Suprapubic skin (tissue), 4 donors: ENCODE data around the gene SLC38A11. TPM values are rescaled to one million over a fixed set of nuclear protein-coding genes. Genes with fewer than 3 reads are reported as not detected.

Source experiments
- DNase-seq, 2 donors: peaks; one replicate each; pipeline ENCODE4 v3.0.0-alpha.2; 2019; ENCODE audit warnings: low spot score in 2 of 2
- H3K27ac ChIP-seq: fragments of 200-600 bp; sonication (generic); one replicate; pipeline ENCODE4 v1.5.1; 2019
- H3K27me3 ChIP-seq: fragments of 200-600 bp; sonication (generic); one replicate; pipeline ENCODE4 v1.5.1; 2019
- H3K36me3 ChIP-seq: fragments of 200-600 bp; sonication (generic); one replicate; pipeline ENCODE4 v1.5.1; 2019
- H3K4me1 ChIP-seq: fragments of 200-600 bp; sonication (generic); one replicate; pipeline ENCODE4 v1.5.1; 2019
- H3K4me3 ChIP-seq: fragments of 200-600 bp; sonication (generic); one replicate; pipeline ENCODE4 v1.5.1; 2019; ENCODE audit warnings: mild to moderate bottlenecking
- H3K9me3 ChIP-seq: fragments of 200-600 bp; sonication (generic); one replicate; pipeline ENCODE4 v1.5.1; 2019
- EP300 ChIP-seq: sonication (generic); formaldehyde crosslinking; IDR thresholded peaks from one replicate; pipeline ENCODE4 v1.6.1; 2017; ENCODE audit warnings: antibody characterized with exemption
- POLR2A ChIP-seq, 2 donors: fragments of 450-650 bp; IDR thresholded peaks; one replicate each; pipeline ENCODE4 v1.6.1; 2017; ENCODE audit warnings: antibody characterized with exemption in 2 of 2, mild to moderate bottlenecking in 2 of 2, moderate library complexity in 2 of 2
- POLR2AphosphoS5 ChIP-seq, 3 donors: sonication (generic); formaldehyde crosslinking; IDR thresholded peaks; one replicate each; pipeline ENCODE4 v1.6.1; 2017; ENCODE audit warnings: antibody characterized with exemption in 3 of 3
- WGBS: methylation state at CpG from one replicate; pipeline ENCODE4 v1.1.5; 2018; 5-methylcytosine and 5-hydroxymethylcytosine counted together
- total RNA-seq, 4 donors: library from RNA; depleted of rRNA; stranded (reverse); fragments of >200 nt; gene quantifications; one replicate each; pipeline ENCODE4 v1.1.0, GENCODE V29; 2016
- TF ChIP-seq, protein P1 (sequence below), 2 donors: fragments of 200-600 bp in 1 of 2; fragments of 450-650 bp in 1 of 2; sonication (generic) in 1 of 2; IDR thresholded peaks; one replicate each; pipeline ENCODE4 v1.5.1; 2016 to 2019; ENCODE audit warnings: antibody characterized with exemption in 2 of 2, mild to moderate bottlenecking in 1 of 2, moderate library complexity in 1 of 2

SLC38A11 gene
- total RNA-seq, 4 donors from 2014 or later, result 0.42 to 1.1 (median 0.52) TPM; not detected in 1

DNA sequence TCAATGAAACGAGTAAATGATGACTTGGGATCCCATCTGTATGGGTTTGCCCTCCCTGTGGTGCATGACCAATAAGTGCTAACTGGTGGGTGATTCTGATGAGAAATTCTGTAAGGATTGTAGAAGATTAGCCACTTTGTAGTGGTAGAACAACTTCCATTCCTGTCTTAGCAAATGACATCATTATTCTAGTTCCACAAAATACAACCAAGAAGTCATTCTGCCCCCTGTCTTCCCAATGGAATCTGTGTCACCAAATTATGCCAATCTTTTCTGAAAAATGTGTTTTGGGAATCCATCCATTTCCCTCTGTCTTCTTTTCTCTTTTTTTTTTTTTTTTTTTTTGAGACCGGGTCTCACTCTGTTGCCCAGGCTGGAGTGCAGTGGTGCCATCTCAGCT is 48.4 kb downstream of the SLC38A11 start:
- no peaks in the 10 kb centered on the region for H3K27me3 ChIP-seq
- TF ChIP-seq POLR2AphosphoS5 (IDR thresholded peaks at IDR 0.05), result no peak
- TF ChIP-seq, protein P1, sequence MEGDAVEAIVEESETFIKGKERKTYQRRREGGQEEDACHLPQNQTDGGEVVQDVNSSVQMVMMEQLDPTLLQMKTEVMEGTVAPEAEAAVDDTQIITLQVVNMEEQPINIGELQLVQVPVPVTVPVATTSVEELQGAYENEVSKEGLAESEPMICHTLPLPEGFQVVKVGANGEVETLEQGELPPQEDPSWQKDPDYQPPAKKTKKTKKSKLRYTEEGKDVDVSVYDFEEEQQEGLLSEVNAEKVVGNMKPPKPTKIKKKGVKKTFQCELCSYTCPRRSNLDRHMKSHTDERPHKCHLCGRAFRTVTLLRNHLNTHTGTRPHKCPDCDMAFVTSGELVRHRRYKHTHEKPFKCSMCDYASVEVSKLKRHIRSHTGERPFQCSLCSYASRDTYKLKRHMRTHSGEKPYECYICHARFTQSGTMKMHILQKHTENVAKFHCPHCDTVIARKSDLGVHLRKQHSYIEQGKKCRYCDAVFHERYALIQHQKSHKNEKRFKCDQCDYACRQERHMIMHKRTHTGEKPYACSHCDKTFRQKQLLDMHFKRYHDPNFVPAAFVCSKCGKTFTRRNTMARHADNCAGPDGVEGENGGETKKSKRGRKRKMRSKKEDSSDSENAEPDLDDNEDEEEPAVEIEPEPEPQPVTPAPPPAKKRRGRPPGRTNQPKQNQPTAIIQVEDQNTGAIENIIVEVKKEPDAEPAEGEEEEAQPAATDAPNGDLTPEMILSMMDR (IDR thresholded peaks at IDR 0.05), result no peak
- no peaks in the 10 kb centered on the region for H3K36me3 ChIP-seq
- peaks cover 19% of the 10 kb centered on the region for H3K4me1 ChIP-seq
- H3K4me3 ChIP-seq, result no peak overlapping the region
- WGBS, result 91% methylated on average over 2 of the region's 2 CpGs
- H3K9me3 ChIP-seq, result no peaks in the 10 kb centered on the region
- DNase-seq, result no peak
- H3K27ac ChIP-seq, result no peak overlapping the region

DNA sequence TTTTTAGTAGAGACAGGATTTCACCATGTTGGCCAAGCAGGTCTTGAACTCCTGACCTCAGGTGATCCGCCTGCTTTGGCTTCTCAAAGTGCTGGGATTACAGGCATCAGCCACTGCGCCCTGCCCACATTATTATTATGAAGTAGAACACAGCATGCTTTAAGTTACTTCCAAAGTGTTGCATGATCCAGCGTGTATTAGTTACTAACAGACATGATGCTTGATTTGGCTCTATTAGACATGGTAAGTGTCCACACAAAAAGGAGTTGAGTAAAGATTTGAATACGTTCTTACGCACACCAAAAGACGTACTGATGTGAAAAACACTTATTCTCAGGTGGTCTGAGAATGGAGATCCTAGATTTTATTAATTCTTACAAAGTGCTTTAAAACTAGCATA is 50.0 kb downstream of the SLC38A11 start:
- Histone ChIP-seq H3K36me3 (no peaks in the 10 kb centered on the region), H3K27ac (no peak overlapping the region), H3K27me3 (no peaks in the 10 kb centered on the region), H3K9me3 (no peaks in the 10 kb centered on the region), H3K4me3 (no peak overlapping the region), H3K4me1 (peaks cover 15% of the 10 kb centered on the region)
- DNase-seq, result no peak
- 96% methylated on average over 6 of the region's 6 CpGs for WGBS
- no peak for TF ChIP-seq POLR2A (IDR thresholded peaks at IDR 0.05)
- TF ChIP-seq, protein P1 (IDR thresholded peaks at IDR 0.05), result no peak
- no peak for TF ChIP-seq EP300
- no peak for TF ChIP-seq POLR2AphosphoS5 (IDR thresholded peaks at IDR 0.05)

GRCh38 chr2:164903951-164904350 is 51.4 kb downstream of the SLC38A11 start:
- Histone ChIP-seq H3K4me3 (no peak overlapping the region), H3K27ac (peak overlapping the region; percentile 25), H3K4me1 (peaks cover 10% of the 10 kb centered on the region), H3K36me3 (no peaks in the 10 kb centered on the region), H3K27me3 (no peaks in the 10 kb centered on the region), H3K9me3 (no peaks in the 10 kb centered on the region)
- no peak for TF ChIP-seq EP300
- no peak for TF ChIP-seq POLR2A (IDR thresholded peaks at IDR 0.05)
- no peak for TF ChIP-seq POLR2AphosphoS5 (IDR thresholded peaks at IDR 0.05)
- TF ChIP-seq, protein P1 (IDR thresholded peaks at IDR 0.05), result no peak
- 34% methylated on average over 2 of the region's 2 CpGs for WGBS
- DNase-seq, result no peak

- H3K4me3 ChIP-seq, result no peak overlapping the region
- no peaks in the 10 kb centered on the region for H3K9me3 ChIP-seq
- H3K27me3 ChIP-seq, result no peaks in the 10 kb centered on the region
- no peak overlapping the region for H3K27ac ChIP-seq
- peaks cover 14% of the 10 kb centered on the region for H3K4me1 ChIP-seq
- no peaks in the 10 kb centered on the region for H3K36me3 ChIP-seq
- no peak for DNase-seq
- TF ChIP-seq EP300 (no peak), POLR2A (IDR thresholded peaks at IDR 0.05) (no peak), POLR2AphosphoS5 (IDR thresholded peaks at IDR 0.05) (no peak)
- TF ChIP-seq, protein P1 (IDR thresholded peaks at IDR 0.05), result no peak
These were observed 52.1 kb downstream of the SLC38A11 start for GRCh38 chr2:164903204-164903603.

GRCh38 chr2:164899121-164899520 is 56.2 kb downstream of the SLC38A11 start:
- H3K27me3 ChIP-seq, result no peaks in the 10 kb centered on the region

More at GRCh38 chr2:164899121-164899520, 56.2 kb downstream of the SLC38A11 start:
- H3K4me1 ChIP-seq, result peaks cover 17% of the 10 kb centered on the region
- TF ChIP-seq, protein P1 (IDR thresholded peaks at IDR 0.05), result no peak
- no peak for TF ChIP-seq POLR2A (IDR thresholded peaks at IDR 0.05)
- no peak for TF ChIP-seq EP300
- no peak for TF ChIP-seq POLR2AphosphoS5 (IDR thresholded peaks at IDR 0.05)
- 89% methylated on average over 1 of the region's 1 CpG for WGBS
- H3K4me3 ChIP-seq, result no peak overlapping the region
- no peak for DNase-seq
- no peaks in the 10 kb centered on the region for H3K36me3 ChIP-seq
- H3K9me3 ChIP-seq, result no peaks in the 10 kb centered on the region
- H3K27ac ChIP-seq, result no peak overlapping the region
